NCI-H2196 (cell line): Measurements from ENCODE around the gene ARHGEF19.
"Not testable (repeated sequence)": the region's sequence is repeated elsewhere in the genome, so short reads cannot be mapped to it uniquely, and the experiment has no call there.

Source experiments
- DNase-seq: peaks from one replicate; lab custom pipeline; 2025; ENCODE audit not compliant: unreplicated experiment; lab: John Stamatoyannopoulos, UW

Gene ARHGEF19

GRCh38 chr1:16212251-16212961, at the start of gene ARHGEF19:
ARHGEF19 (minus strand) TSS chr1:16212652; CDS start chr1:16209054, 3,598 bp downstream.
- DNase-seq, result peak; percentile 93

- DNase-seq, result no peak
Measured at GRCh38 chr1:16262067-16262466, 49.6 kb upstream of the ARHGEF19 start.

- no peak for DNase-seq
Measured at GRCh38 chr1:16260814-16261213, 48.4 kb upstream of the ARHGEF19 start.

GRCh38 chr1:16258591-16259135, 46.2 kb upstream of the ARHGEF19 start:
- DNase-seq, result no peak

- no peak for DNase-seq
Measured at GRCh38 chr1:16257968-16258367, 45.5 kb upstream of the ARHGEF19 start.

GRCh38 chr1:16257556-16257955, 45.1 kb upstream of the ARHGEF19 start:
- DNase-seq, result not testable (repeated sequence)

GRCh38 chr1:16256478-16256877, 44.0 kb upstream of the ARHGEF19 start:
- DNase-seq, result no peak

GRCh38 chr1:16254263-16254928, 41.9 kb upstream of the ARHGEF19 start:
- no peak for DNase-seq

GRCh38 chr1:16253332-16253922, 41.0 kb upstream of the ARHGEF19 start:
- no peak for DNase-seq

- no peak for DNase-seq
Measured at GRCh38 chr1:16252912-16253311, 40.5 kb upstream of the ARHGEF19 start.

GRCh38 chr1:16251381-16251780, 38.9 kb upstream of the ARHGEF19 start:
- DNase-seq, result no peak

GRCh38 chr1:16250524-16251251, 38.2 kb upstream of the ARHGEF19 start:
- DNase-seq, result no peak

- DNase-seq, result peak; percentile 19
Measured at GRCh38 chr1:16249596-16250241, 37.3 kb upstream of the ARHGEF19 start.

GRCh38 chr1:16248603-16249516, 36.4 kb upstream of the ARHGEF19 start:
- DNase-seq, result peak; percentile 95

- DNase-seq, result no peak
Measured at GRCh38 chr1:16248007-16248436, 35.6 kb upstream of the ARHGEF19 start.

GRCh38 chr1:16247441-16247840, 35.0 kb upstream of the ARHGEF19 start:
- DNase-seq, result no peak

GRCh38 chr1:16246961-16247360, 34.5 kb upstream of the ARHGEF19 start:
- DNase-seq, result no peak

- DNase-seq, result not testable (repeated sequence)
Measured at GRCh38 chr1:16246239-16246638, 33.8 kb upstream of the ARHGEF19 start.

- no peak for DNase-seq
Measured at GRCh38 chr1:16245476-16246196, 33.2 kb upstream of the ARHGEF19 start.
